ENCODE measurements around the gene POLR2E.

POLR2E gene

GRCh38 chr19:1082165-1082927 lies 12.8 kb downstream of the POLR2E start:
- DNase-seq (ENCODE audit: low read depth in 2 of 2, low spot score in 1 of 2), result peak in 1 of 2 donors; percentile 71

GRCh38 chr19:1081301-1082164 lies 13.6 kb downstream of the POLR2E start:
- DNase-seq (ENCODE audit: low read depth in 2 of 2, low spot score in 1 of 2), result no peak

GRCh38 chr19:1080360-1081161 lies 14.6 kb downstream of the POLR2E start:
- no peak for DNase-seq (ENCODE audit: low read depth in 2 of 2, low spot score in 1 of 2)

GRCh38 chr19:1079566-1080111 lies 15.5 kb downstream of the POLR2E start:
- no peak for DNase-seq (ENCODE audit: low read depth in 2 of 2, low spot score in 1 of 2)

GRCh38 chr19:1076951-1077350 lies 18.2 kb downstream of the POLR2E start:
- DNase-seq (ENCODE audit: low read depth in 2 of 2, low spot score in 1 of 2), result peak; percentile 70 to 83

- DNase-seq (ENCODE audit: low read depth in 2 of 2, low spot score in 1 of 2), result no peak
Measured at GRCh38 chr19:1076046-1076386, 19.2 kb downstream of the POLR2E start.

GRCh38 chr19:1074544-1075283 lies 20.5 kb downstream of the POLR2E start:
- peak; percentile 95 to 96 for DNase-seq (ENCODE audit: low read depth in 2 of 2, low spot score in 1 of 2)

- DNase-seq (ENCODE audit: low read depth in 2 of 2, low spot score in 1 of 2), result no peak
Measured at GRCh38 chr19:1073956-1074517, 21.1 kb downstream of the POLR2E start.

GRCh38 chr19:1073063-1073955 lies 21.9 kb downstream of the POLR2E start:
- DNase-seq (ENCODE audit: low read depth in 2 of 2, low spot score in 1 of 2), result no peak

GRCh38 chr19:1072371-1073015 lies 22.7 kb downstream of the POLR2E start:
- no peak for DNase-seq (ENCODE audit: low read depth in 2 of 2, low spot score in 1 of 2)

- no peak for DNase-seq (ENCODE audit: low read depth in 2 of 2, low spot score in 1 of 2)
Measured at GRCh38 chr19:1070931-1071791, 24.0 kb downstream of the POLR2E start.

GRCh38 chr19:1070576-1070930 lies 24.6 kb downstream of the POLR2E start:
- DNase-seq (ENCODE audit: low read depth in 2 of 2, low spot score in 1 of 2), result no peak

GRCh38 chr19:1069009-1069779 lies 26.0 kb downstream of the POLR2E start:
- peak in 1 of 2 donors; percentile 52 for DNase-seq (ENCODE audit: low read depth in 2 of 2, low spot score in 1 of 2)

GRCh38 chr19:1068009-1069001 lies 26.9 kb downstream of the POLR2E start:
- peak in 1 of 2 donors; percentile 57 for DNase-seq (ENCODE audit: low read depth in 2 of 2, low spot score in 1 of 2)

GRCh38 chr19:1067341-1067957 lies 27.7 kb downstream of the POLR2E start:
- DNase-seq (ENCODE audit: low read depth in 2 of 2, low spot score in 1 of 2), result peak in 1 of 2 donors; percentile 54

Measured in stimulated activated CD8-positive, alpha-beta memory T cell treated with anti-CD3 and anti-CD28 coated beads, Interleukin-4, amount 100 ng/mL, for 1 hour (primary cell).